ENCODE measurements around the gene LYPD6. TPM values are rescaled to one million over a fixed set of nuclear protein-coding genes. Genes with fewer than 3 reads are reported as not detected.

The LYPD6 gene
- polyA plus RNA-seq, 1 donor = 18.8 TPM

GRCh38 chr2:149399934-149400615, 69.7 kb downstream of the LYPD6 start:
- DNase-seq = no peak

- DNase-seq = no peak
Measured at GRCh38 chr2:149400997-149401396, 70.6 kb downstream of the LYPD6 start.

GRCh38 chr2:149409506-149409905, 79.1 kb downstream of the LYPD6 start:
- no peak for DNase-seq

DNA sequence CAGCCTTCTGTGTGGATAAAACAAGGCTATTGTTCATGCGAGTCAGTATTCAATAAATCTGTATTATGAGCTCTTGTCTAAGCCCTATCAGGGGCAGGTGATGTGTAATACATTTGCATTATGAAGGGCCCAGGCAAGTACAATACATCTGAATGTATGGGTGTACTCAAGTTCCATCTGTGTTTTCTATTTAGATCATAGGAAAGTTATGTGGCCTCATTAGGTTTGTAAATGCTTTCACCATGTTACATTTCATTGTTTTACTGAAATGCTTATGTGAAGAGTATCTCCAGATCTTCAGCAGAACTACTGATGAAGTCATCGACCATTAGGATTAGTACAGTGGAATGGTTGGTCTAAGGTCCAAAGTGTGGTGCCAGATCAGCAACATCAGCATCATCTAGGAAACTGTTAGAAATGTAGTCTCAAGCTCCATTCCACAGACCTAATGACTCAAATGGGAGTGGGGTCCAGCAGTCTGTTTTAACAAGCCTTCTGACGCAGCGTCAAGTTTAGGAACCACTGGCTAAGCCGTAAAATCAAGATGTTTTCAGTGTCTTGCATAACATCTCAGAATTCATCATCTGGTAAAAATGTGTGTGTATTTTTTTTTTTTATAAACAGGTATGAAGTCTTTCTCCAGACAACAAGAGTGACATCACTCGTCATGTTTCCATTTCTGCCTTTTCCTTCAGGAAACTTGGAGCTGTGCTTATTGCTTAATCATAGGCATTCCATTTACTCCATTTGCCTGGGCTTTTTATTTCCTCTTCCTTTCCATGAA, 80.5 kb downstream of the LYPD6 start:
- DNase-seq = no peak

GRCh38 chr2:149413487-149413886, 83.1 kb downstream of the LYPD6 start:
- no peak for DNase-seq

DNA sequence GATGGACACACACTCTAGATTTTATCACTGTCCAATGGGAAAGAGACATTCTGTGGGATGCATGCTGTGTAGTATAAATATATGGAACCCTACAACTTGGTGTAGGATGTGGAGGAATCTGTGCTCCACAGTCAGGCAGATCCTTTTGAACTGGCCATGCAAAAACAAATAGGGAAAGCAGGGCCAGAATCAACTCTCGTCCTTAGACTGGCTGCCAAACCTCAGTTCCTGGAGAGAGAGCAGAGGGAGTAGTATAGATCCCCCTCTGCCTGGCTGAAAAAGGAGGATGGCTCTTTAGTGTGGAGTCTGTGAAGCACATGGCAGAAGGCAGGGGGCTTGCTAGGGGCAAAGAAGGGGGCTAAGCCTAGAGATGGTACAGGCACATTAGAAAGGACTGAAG, 84.7 kb downstream of the LYPD6 start:
- no peak for DNase-seq

- DNase-seq = no peak
Measured at GRCh38 chr2:149418065-149418464, 87.7 kb downstream of the LYPD6 start.

GRCh38 chr2:149420053-149420963, 89.9 kb downstream of the LYPD6 start:
- DNase-seq = no peak

DNA sequence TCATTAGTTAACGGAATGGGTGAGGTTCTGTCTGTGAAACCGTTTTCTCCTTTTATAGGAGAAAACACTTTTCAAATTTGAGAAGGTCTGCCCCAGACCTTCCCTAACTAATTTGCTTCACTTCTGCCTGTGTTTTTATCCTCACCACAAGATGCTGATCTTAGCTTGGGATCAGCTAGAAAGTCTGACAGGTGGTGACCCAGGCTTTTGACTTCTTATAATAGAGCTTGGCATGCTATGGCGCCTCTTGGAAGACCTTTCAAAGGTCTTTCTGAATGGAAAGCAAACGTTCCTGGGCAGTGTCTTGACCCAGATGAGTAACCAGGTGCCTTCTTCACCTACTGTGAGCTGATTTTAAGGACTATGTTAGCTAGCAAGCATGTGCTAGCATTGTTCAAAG, 91.4 kb downstream of the LYPD6 start:
- no peak for DNase-seq

- DNase-seq = no peak
Measured at GRCh38 chr2:149422337-149422990, 92.1 kb downstream of the LYPD6 start.

GRCh38 chr2:149422991-149423338, 92.6 kb downstream of the LYPD6 start:
- DNase-seq = no peak

- DNase-seq = no peak
Measured at GRCh38 chr2:149423630-149424029, 93.2 kb downstream of the LYPD6 start.

DNA sequence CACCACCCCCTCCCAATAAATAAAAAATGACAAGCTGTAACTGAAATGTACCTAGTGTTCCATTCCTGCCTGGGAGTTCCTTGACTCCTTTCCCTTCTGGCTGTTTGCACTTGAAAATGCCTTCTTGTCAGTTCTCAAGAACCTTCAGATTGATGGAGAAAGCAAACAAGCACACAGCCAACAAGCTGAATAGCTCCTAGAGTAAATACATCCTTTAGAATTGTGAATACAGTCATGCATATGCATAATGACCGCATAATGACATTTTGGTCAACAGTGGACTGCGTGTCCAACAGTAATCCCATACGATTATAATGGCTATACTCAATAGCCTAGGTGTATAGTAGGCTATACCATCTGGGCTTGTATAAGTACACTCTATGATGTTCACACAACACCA, 97.0 kb downstream of the LYPD6 start:
- no peak for DNase-seq

DNA sequence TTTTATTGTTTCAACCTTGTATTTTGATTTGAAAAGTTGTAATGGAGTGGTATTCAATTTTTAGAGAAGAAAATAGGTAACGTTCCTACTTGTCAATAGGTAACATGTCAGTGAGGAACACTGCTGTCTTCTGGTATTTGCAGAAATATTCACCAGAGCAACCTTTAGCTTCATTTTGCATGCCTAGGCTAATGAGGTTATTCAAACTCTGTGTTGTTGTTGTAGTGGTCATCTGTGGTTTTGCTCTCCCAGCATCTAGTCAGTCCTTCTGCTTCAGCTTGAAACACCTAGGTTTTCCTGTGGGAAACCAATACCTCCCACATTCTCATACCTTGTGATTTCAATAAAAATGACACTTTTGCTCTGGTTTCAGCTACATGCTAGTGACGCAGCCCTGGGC, 98.4 kb downstream of the LYPD6 start:
- no peak for DNase-seq

DNA sequence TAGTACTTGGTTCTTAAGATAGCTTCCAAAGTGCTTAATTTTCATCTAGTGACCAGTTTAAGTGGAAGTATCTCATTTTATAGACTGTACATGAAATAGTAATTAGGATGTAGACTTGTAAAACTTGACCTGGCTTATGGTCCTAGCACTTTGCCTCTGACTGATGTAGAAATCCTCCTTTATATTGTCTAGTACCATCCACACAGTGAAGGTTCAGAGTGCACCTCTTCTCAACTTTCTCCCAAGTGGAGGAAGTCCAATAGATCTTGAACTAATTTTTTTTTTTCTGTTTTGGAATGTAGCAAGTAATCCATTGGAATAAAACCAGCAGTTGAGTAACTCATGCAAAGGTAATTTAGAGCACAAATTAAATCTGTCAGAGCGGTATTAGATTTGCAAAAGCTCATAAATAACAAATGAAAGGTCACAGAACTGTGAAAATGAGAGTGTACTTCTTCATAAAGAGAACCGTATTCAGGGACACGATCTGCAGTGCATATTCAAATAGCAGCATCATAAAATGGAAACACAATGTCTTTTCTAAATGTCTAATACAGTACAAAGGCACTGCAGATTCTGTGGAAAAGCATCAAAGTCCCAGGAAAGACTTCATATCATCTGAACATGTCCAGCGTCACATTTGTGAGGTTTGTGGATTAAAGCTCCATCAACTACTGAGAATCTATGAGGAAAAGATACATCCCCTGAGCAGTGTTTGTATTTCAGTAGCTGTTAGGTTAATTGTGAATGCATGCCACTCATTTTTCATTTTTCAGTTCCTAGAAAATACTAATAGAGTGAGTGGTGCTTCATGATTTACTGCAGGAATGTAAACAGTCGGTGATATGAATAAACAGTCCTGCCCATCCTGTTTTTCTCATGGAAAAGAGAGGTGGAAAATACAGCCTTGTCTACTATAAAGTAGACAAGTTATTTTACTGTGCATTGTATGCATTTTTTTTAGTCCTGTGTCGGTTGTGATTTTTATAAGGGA, 100.7 kb downstream of the LYPD6 start:
- no peak for DNase-seq

DNA sequence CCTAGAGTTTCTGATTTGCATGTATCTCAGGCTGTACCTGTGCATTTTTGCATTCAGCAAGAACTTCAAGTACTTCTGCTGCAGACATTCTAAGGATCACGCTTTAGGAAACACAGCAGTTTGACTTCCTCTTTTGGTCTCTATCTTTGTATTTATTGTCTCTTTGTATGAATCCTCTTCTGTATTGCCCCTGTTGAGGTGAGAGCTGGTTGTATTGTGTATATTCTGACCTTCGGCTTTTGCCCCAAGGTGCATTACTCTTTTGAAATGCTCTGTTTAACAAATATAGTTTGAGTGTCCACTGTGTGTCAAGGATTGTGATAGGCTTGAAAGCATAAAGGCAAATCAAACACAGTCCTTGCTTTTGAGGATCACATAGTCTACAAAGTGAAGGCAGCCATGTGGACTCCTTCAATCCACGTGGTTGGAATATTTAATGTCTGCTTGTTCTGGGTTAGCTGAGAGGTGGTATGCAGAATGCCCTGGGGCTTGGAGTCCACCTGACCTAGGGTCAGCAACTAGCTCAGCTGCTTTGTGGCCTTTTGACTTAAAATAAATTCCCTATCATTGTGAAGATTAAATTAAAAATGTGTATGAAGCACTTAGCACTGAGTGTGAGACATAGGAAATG, 108.1 kb downstream of the LYPD6 start:
- DNase-seq = no peak

DNA sequence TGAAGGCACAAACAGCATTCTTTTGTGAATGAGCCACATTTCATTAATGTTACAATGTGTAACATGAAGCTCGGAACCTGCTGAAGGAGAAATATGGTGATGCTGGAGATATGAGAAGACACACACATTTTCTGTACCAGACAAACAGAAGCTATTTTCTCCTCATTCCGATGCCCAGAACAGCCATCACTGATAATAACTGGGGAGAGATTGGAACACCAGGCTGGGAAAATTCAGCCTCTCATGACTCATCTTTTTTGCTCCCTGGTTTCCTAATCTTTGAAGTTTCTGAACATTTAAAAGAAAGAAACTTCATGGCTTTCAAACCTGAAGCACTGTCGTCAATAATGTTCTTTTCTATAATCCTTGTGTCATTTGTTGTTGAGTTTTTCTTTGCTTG, 110.9 kb downstream of the LYPD6 start:
- no peak for DNase-seq

GRCh38 chr2:149442346-149442745, 112.0 kb downstream of the LYPD6 start:
- no peak for DNase-seq

- no peak for DNase-seq
Measured at GRCh38 chr2:149443150-149443549, 112.8 kb downstream of the LYPD6 start.

DNA sequence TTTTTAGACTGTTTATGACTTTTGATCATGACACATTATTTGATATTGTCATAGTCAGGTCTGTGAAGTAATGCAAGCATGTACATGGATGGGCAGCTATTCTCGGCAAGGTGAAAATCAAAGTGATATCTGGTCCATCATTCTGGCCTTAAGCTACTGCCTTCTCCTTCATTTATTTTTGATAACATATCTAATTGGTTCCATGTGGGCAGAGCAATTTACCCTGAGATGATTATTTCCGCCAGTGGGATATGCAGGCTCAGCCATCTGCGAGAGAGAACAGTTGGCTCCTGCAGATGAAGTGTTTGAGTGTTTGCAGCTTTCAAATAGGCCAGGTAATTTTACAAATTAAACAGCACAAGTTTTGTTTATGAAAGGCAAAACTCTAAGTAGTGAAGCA, 116.4 kb downstream of the LYPD6 start:
- DNase-seq = no peak

- no peak for DNase-seq
Measured at GRCh38 chr2:149448315-149448714, 117.9 kb downstream of the LYPD6 start.

All from left kidney (tissue), 2 donors.